CD4-positive, alpha-beta T cell treated with Interleukin-17A for 4 hours (primary cell): ENCODE results near the gene C1orf56.
"Not testable (repeated sequence)": the region's sequence is repeated elsewhere in the genome, so short reads cannot be mapped to it uniquely, and the experiment has no call there.

Experiments
- DNase-seq: peaks from one replicate; pipeline ENCODE4 v3.0.0-alpha.2; 2020; ENCODE audit warnings: mixed read lengths

C1orf56 gene

DNA sequence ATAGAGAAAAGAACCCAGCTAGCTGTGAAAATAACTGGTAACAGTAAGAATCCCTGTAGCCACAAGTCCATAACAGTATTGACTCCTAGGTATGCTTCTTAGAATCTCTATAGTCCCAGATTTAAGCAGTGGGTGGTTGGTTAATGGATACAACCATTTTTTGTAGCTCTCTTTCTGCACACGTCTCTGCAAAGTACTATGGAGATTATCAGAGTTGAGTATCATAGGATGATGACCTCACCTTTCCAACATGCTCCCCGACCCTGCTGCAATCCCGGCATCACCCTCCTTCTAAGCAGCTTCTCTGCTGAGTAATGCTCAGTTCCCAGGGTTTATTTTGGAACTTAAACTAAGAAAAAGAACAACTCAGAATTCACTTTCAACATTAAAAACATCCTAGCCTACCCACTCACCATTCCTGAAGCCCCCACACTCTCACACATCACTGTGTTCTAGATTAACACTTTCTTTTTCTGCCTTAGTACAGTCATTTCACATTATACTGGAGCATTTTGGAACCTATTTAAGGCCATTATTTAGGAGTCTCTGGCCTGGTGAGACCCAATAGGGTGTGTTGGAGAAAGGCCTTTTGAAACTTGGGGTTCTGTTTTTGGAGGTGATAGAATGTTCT lies 15.3 kb downstream of the C1orf56 start:
- DNase-seq: no peak

DNA sequence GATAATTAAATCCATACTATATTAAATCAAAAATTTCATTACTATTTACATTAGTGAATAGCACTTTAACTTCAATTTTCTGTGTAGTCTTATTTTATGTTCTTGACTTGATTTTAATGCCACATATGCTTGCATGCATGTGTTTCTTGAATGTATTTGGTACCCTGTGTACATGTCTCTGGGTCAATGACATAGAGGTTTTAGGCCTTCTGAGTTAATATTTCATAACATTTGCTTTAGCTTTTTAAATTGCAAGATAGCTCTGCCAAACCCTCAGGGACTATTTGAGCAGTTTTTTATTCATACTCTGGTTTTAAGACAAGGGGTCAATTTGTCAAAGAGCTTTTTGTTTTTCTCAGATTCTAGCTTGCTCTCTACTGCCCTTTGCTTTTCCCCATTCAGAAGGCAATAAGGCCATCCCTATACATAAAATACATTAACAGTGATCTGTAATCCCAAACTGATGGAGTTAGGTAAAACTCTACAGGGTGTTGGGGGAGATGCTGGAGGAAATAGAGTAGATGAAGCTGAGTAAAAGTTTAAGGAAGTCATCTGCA lies 17.6 kb downstream of the C1orf56 start:
- no peak for DNase-seq

DNA sequence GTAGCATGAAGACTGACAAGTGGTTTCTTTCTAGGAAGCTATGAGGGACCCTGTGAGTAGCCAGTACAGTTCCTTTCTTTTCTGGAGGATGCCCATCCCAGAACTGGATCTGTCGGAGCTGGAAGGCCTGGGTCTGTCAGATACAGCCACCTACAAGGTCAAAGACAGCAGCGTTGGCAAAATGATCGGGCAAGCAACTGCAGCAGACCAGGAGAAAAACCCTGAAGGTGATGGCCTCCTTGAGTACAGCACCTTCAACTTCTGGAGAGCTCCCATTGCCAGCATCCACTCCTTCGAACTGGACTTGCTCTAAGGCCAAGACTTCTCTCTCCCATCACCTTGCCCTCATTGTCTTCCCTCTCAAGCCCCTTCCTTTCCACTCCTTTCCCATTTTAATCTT lies 19.6 kb downstream of the C1orf56 start:
- DNase-seq: no peak

DNA sequence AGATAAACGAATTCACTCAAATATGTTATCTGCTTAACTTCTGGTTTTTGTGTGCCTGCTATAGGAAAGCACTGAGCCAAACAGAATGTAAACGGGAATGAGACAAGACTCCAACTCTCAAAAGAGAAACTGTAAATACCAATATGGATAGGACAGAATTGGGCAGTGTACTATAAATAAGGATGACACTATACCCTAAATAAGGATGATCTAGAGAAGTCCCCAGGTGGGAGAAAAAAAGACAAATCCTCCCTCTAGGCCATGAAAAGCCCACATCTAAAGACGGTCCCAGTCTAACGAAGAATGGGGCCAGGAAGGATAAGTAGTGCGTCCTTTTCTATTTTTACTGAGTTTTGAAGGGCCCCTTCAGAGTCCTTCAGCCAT lies 21.5 kb downstream of the C1orf56 start:
- no peak for DNase-seq

DNA sequence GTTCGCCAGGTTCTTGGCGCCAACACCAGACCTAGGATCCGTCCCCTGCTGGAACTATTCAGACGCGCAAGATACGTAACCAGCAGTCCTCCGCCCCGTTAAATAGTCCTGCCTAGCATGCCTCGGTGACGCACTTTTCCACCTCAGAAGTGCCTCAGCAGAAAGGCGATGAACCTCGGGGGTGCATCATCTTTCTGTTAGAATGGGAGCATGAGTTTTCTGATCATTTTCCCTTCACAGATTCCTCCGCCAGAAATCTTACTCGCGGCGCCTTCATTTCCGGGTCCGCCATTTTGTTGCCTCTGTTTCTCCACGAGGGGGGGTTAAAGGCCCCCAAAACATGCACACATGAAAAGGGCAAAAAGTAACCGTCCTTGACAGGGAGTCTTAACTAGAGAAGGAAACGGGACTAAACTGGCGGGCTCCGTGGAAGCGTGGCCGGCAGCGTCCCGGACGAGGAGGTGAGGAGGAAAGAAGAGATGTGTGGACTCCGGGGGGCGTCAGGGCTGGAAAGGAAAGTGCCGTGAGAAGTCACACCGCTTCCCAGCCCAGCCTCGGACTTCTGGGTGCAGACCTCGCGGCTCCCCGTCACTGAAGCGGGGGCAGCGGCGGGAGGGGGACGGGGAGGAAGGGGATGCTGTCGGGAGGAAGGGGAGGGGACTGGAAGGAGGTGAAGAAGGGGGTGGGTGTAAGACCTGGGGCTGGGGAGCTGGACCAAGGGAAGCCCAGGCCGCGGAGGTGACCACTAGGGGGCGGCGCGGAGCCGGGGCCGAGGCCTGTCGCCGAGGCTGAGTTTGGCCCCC lies 23.1 kb downstream of the C1orf56 start, which contains the start of gene GABPB2:
TSS of gene GABPB2 (plus strand) at position 288 of the 803 bp plus-strand sequence. CDS start 17,429 bp downstream, outside the sequence.
- DNase-seq: peak; percentile 90

DNA sequence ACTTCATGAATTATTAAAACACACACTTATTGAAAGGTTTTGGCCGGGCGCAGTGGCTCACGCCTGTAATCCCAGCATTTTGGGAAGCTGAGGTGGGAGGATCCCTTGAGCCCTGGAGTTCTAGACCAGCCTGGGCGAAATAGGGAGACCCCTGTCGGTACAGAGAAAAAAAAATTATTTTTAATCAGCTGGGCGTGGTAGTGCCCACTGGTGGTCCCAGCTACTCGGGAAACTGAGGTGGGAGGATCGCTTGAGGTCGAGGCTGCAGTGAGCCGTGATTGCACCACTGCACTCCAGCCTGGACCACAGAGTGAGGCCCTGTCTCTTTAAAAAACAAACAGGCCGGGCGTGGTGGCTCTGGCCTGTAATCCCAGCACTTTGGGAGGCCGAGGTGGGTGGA lies 24.7 kb downstream of the C1orf56 start:
- no peak for DNase-seq

DNA sequence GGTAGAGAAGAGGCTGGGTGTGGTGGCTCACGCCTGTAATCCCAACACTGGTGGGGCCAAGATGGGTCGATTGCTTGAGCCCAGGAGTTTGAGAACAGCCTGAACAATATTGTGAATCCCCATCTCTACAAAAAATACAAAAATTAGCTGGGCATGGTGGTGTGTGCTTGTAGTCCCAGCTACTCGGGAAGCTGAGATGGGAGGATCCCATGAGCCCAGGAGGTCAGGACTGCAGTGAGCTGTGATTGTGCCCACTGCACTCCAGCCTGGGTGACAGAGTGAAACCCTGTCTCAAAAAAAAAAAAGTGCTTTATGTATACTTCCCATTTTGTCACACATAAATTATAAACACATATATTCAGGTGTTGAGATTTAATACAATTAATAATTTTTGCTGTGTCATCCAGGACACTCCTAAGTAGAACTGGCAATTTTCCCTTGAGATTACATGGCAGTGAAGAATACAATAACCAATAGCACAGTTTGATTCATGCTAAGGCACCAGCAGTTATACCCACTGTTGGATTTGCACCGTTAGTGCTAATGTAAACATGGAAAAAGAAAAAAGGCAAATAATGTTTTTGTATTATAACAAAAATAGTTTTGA lies 38.5 kb downstream of the C1orf56 start:
- no peak for DNase-seq

DNA sequence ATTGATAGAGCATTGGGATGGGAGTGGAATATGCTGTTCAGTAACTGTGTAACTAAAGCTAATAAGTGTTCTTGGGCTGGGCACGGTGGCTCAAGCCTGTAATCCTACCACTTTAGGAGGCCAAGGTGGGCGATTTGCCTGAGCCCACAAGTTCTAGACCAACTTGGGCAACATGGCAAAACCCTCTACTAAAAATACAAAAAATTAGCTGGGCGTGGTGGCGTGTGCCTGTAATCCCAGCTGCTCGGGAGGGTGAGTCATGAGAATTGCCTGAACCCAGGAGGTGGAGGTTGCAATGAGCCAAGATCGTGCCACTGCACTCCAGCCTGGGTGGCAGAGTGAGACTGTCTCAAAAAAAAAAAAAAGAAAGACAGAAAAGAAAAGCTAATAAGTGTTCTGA lies 49.9 kb downstream of the C1orf56 start:
- not testable (repeated sequence) for DNase-seq

DNA sequence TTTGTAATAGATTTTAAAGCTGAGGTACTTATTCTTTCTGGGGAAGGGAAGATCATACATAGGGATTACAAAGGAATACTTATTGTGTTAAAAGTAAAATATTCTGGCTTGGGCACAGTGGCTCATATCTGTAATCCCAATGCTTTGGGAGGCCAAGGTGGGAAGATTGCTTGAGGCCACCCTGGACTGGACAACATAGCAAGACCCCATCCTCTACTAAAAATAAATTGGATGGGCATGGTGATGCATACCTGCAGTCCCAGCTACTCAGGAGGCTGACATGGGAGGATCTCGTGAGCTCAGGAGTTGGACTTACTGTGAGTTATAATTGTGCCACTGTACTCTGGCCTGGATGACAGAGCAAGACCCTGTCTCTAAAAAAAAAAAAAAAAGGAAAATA lies 50.6 kb downstream of the C1orf56 start:
- DNase-seq: no peak
